Epithelial cell of proximal tubule (primary cell): ENCODE measurements around the gene EIF2AK2. TPM values are rescaled to one million over a fixed set of nuclear protein-coding genes. Genes with fewer than 3 reads are reported as not detected.

Experiments
- DNase-seq: peaks from one replicate; pipeline ENCODE4 v3.0.0-alpha.2; 2011; ENCODE audit warnings: low read depth
- H3K4me3 ChIP-seq: 2 replicates; pipeline ENCODE4 v1.5.1; 2011; ENCODE audit warnings: low read depth, mild to moderate bottlenecking, low read length
- total RNA-seq: library from RNA; depleted of rRNA; stranded (reverse); fragments of >200 nt; gene quantifications from 2 replicates; pipeline ENCODE4 v1.2.3, GENCODE V29; 2015
- TF ChIP-seq, protein P1 (sequence below): conservative IDR thresholded peaks from 2 replicates; pipeline ENCODE4 v1.5.1; 2012; ENCODE audit warnings: low read depth, mild to moderate bottlenecking, low read length

The EIF2AK2 gene
- total RNA-seq, 1 donor from 2014 or later: 16.7 TPM

DNA sequence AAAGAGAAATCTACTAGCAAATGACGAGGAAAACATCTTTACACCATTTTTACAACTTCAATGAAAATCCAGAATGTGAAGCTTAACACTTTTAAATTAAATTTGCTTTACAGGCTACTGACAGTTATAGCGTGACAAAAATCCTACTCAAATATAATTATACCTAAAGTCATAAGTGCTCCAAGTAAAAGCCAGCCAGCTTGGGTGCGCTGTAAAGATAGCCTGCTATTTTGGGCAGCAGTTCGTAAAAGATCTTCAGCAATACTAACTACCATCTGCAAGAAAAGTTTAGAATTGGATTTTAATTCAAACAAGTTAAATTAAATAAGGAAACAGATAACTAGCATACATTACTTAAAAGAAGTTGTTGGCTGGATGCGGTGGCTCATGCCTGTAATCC is 95.0 kb downstream of the EIF2AK2 start:
- no peak for DNase-seq
- H3K4me3 ChIP-seq: no peak overlapping the region
- TF ChIP-seq, protein P1, sequence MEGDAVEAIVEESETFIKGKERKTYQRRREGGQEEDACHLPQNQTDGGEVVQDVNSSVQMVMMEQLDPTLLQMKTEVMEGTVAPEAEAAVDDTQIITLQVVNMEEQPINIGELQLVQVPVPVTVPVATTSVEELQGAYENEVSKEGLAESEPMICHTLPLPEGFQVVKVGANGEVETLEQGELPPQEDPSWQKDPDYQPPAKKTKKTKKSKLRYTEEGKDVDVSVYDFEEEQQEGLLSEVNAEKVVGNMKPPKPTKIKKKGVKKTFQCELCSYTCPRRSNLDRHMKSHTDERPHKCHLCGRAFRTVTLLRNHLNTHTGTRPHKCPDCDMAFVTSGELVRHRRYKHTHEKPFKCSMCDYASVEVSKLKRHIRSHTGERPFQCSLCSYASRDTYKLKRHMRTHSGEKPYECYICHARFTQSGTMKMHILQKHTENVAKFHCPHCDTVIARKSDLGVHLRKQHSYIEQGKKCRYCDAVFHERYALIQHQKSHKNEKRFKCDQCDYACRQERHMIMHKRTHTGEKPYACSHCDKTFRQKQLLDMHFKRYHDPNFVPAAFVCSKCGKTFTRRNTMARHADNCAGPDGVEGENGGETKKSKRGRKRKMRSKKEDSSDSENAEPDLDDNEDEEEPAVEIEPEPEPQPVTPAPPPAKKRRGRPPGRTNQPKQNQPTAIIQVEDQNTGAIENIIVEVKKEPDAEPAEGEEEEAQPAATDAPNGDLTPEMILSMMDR: no peak

DNA sequence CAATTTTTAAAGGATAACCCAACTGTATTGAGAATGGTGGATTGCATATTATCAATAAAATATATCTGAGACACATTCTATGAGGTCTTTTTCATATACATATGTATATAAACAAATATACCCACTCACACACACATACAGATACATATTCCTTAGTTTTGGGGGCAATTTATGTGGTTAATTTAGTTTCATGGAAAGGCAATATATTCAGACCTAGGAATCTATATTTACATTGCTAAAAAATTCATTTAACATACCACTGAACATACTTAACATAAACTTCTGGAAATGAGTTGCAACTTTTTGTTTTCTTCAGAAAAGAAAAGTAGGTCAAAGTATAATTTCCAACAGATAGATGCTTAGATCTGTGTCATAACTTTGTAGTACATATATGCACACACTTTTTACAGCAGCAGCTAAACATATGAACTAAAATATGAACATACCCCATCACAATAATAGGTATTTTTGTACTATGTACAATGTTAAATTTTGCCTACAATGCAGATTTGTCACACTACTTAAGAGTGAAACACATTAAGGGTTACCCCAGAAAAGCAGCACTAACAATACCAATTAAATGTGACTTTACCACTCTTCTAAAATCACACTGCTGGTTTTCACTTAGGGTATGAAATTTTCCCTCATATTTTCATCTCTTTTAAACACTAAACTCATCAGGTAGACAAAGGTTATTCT is 95.6 kb downstream of the EIF2AK2 start:
- no peak overlapping the region for H3K4me3 ChIP-seq
- TF ChIP-seq, protein P1: no peak
- DNase-seq: no peak

DNA sequence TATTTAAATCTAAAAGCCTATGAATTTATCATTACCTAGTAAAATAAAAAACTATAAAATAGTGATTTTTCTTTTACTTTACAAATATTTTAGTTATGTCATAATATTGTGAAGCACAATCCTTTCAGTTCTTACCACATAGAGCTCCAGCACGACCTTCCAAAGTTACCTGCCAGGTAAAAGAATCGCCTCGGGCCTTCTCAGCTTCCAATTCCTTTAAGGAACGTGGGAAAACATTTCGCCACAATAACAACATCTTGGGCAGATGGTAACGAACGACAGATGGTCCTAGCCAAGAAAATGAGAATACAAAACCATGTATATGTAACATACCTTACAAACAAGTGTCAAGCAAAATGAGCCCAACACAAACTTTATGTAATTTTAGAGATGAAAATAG is 96.3 kb downstream of the EIF2AK2 start:
- TF ChIP-seq, protein P1: no peak
- H3K4me3 ChIP-seq: no peak overlapping the region
- no peak for DNase-seq

DNA sequence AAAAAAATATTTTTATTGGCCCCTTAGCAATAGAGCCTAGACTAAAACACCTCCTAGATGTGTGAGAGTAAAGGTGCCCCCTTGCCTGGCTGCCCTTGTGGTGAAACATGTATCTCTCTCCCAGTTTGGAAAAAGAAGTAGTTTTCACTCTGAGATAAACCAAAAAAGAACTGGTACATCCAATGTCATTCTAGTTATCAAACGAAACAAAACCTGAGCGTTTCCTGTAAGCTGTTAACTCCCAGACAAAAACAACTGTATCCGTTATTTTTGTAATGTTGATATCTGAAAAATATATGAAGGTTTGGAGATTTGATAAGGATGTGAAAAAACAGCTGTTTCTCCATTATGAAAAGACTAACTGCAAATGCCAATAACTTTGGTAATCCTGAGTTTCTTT is 96.9 kb downstream of the EIF2AK2 start:
- DNase-seq: no peak
- TF ChIP-seq, protein P1: no peak
- H3K4me3 ChIP-seq: no peak overlapping the region

DNA sequence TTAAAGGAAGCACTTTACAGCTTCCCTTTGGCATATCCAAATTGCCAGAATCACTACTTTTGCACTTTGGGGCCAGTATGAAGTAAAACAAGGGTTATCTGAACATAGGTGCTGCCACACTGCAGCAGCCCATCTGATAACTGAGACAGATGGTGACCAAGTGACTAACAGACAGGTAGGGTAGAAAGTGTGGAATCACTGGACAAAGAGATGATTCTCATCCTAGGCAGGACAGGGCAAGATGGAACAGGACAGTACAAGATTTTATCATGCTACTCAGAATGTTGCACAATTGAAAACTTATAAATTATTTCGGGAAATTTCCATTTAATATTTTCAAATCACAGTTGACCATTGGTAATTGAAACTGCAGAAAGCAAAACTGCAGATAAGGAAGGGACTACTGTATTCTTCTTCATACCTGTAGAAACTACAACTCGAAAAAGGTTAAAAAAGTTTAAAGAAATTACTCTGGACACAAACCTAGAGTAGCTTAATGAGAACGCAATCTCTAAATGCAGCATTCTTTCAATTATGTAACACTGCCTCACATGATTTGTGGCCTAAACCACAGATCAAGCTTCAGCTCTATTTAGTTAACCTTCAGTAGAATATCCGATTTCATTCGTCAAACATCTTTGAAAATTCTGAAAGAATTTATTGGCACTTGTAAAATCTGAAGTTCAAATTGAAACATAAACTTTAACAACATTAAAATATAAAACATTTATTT is 104.0 kb downstream of the EIF2AK2 start:
- TF ChIP-seq, protein P1: no peak
- no peak for DNase-seq
- H3K4me3 ChIP-seq: no peak overlapping the region

Other genes with a start within 250 kb of the EIF2AK2 start
- 8.0 and 9.1 TPM in 2 replicates for gene STRN, start 190.4 kb downstream of the EIF2AK2 start, total RNA-seq
- gene HEATR5B, start 72.6 kb downstream of the EIF2AK2 start, total RNA-seq: 8.8 and 12.2 TPM in 2 replicates
- gene GPATCH11, start 72.5 kb downstream of the EIF2AK2 start, total RNA-seq: 2.1 and 7.5 TPM in 2 replicates
- not detected in 2 replicates for gene SULT6B1, start 31.7 kb upstream of the EIF2AK2 start, total RNA-seq
- gene CEBPZOS, start 39.5 kb upstream of the EIF2AK2 start, total RNA-seq: 17.6 and 24.6 TPM in 2 replicates
- 47.3 and 64.2 TPM in 2 replicates for gene CEBPZ, start 74.6 kb upstream of the EIF2AK2 start, total RNA-seq
- gene NDUFAF7, start 74.7 kb upstream of the EIF2AK2 start, total RNA-seq: 11.3 and 11.5 TPM in 2 replicates
- 31.8 and 45.9 TPM in 2 replicates for gene PRKD3, start 167.9 kb upstream of the EIF2AK2 start, total RNA-seq
- 26.4 and 52.3 TPM in 2 replicates for gene QPCT, start 187.7 kb upstream of the EIF2AK2 start, total RNA-seq